NT2/D1 (cell line): ENCODE data around the gene DDX42.

Source experiments
- DNase-seq: peaks from one replicate; pipeline ENCODE4 v3.0.0-alpha.2; 2011; ENCODE audit warnings: low read depth, low spot score
- H3K27me3 ChIP-seq: 2 replicates; pipeline ENCODE4 v1.6.0; 2011; ENCODE audit warnings: mild to moderate bottlenecking; ENCODE audit not compliant: insufficient read length, insufficient read depth
- H3K36me3 ChIP-seq: 2 replicates; pipeline ENCODE4 v1.6.1; 2011; ENCODE audit warnings: mild to moderate bottlenecking, low read length, mixed read lengths; ENCODE audit not compliant: insufficient read depth, insufficient read length
- H3K4me1 ChIP-seq: 2 replicates; pipeline ENCODE4 v1.5.1; 2011; ENCODE audit not compliant: insufficient read depth, insufficient read length
- H3K4me3 ChIP-seq: 2 replicates; pipeline ENCODE4 v1.5.1; 2011; ENCODE audit warnings: low read depth; ENCODE audit not compliant: insufficient read length
- H3K9ac ChIP-seq: 2 replicates; pipeline ENCODE4 v1.6.0; 2011; ENCODE audit warnings: low read depth; ENCODE audit not compliant: insufficient read length
- H3K9me3 ChIP-seq: 2 replicates; pipeline ENCODE4 v1.5.1; 2011; ENCODE audit warnings: mild to moderate bottlenecking, low read length; ENCODE audit not compliant: insufficient read depth
- SUZ12 ChIP-seq: IDR thresholded peaks from 2 replicates; pipeline ENCODE4 v1.6.1; 2011; ENCODE audit not compliant: insufficient read length, insufficient read depth; ENCODE audit errors: extremely low read depth
- YY1 ChIP-seq: IDR thresholded peaks from 2 replicates; pipeline ENCODE4 v1.6.1; 2011; ENCODE audit not compliant: insufficient read length, insufficient read depth
- ZNF274 ChIP-seq: IDR thresholded peaks from 2 replicates; pipeline ENCODE4 v1.6.1; 2011; ENCODE audit warnings: mild to moderate bottlenecking, low read depth, low read length

The DDX42 gene

DNA sequence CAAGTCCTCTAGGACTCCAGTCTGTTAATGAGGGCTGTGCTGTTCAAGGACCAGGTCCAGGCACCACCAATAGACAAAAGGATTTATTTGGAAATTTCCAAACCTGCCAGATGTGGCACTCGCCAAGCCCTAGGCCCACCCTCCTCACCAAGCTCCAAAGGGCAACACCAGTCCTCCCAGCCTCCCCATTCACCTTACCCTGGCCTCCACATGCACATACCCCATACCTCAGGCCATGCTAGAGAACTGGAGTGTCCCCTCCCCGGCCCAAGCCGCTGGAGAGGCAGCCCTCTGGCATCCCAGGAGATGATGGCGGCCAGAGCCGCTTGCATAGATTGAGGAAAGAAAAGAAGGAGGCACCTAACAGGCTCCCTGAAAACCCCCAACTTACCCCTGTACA, 58.0 kb downstream of the DDX42 start:
- no peak for DNase-seq
- Histone ChIP-seq H3K36me3 (peaks cover 92% of the 10 kb centered on the region), H3K4me1 (peaks cover 6% of the 10 kb centered on the region), H3K9ac (no peak overlapping the region), H3K4me3 (no peak overlapping the region), H3K27me3 (no peaks in the 10 kb centered on the region), H3K9me3 (no peaks in the 10 kb centered on the region)
- TF ChIP-seq YY1 (no peak), SUZ12 (no peak), ZNF274 (no peak)

DNA sequence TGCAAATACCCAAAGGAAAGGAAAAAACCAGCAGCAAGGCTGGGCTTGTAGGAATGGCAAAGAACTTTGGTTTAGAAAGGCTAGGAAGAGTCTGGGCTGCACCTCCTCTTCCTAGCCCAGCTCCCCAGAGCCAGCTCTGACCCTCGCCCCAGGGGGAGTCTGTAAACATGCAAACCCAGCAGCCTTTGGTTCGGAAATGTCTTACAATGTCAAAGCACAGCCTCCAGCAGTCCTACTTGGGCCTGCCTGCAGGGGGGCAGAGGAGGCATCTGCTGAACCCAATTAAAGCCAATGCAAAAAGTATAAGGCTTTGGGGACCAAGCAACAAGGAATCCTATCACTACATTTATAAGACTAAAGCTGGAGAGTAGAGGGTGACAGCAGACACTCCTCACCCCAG, 58.5 kb downstream of the DDX42 start:
- no peaks in the 10 kb centered on the region for H3K9me3 ChIP-seq
- no peak overlapping the region for H3K4me3 ChIP-seq
- H3K9ac ChIP-seq, result no peak overlapping the region
- TF ChIP-seq SUZ12, result no peak
- TF ChIP-seq YY1, result no peak
- TF ChIP-seq ZNF274, result no peak
- H3K4me1 ChIP-seq, result peaks cover 6% of the 10 kb centered on the region
- DNase-seq, result no peak
- no peaks in the 10 kb centered on the region for H3K27me3 ChIP-seq
- peaks cover 96% of the 10 kb centered on the region for H3K36me3 ChIP-seq

DNA sequence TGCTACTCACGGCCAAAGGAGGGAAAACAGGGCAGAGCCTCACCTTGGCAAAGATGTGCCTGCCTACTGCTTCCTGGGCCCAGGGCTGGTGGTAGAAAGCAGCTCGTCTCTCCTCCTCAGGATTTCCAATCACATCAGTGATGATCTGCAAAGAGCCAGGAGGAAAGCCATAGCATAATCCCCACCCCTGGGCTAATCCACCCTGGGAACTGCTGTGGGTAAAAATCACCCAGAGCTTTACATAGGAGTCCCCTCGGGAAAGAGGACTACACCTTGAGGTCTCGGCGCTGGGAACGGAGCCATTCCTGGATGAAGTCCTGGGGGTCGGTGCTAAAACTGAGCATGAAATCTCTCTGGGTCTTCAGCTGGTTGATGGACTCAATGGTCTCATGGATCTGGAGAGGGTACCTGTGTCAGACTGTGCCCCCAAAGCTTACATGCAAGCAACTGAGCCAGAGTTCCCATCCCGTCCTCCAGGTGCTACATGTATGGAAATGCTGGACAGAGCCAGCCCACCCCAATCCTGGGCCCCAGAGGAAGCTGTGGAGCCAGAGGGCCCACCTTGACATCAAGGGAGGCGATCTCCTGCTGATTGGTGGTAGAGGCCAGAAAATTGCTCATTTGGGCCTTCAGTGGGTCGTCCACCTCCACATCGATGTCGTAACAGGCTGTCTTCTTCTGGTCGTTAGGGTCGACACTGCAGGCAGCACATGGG, 59.2 kb downstream of the DDX42 start:
- no peak overlapping the region for H3K4me3 ChIP-seq
- H3K9ac ChIP-seq, result no peak overlapping the region
- peaks cover 10% of the 10 kb centered on the region for H3K4me1 ChIP-seq
- no peak for DNase-seq
- TF ChIP-seq ZNF274 (no peak), SUZ12 (no peak), YY1 (no peak)
- H3K36me3 ChIP-seq, result peaks cover 99% of the 10 kb centered on the region
- H3K9me3 ChIP-seq, result no peaks in the 10 kb centered on the region
- H3K27me3 ChIP-seq, result no peaks in the 10 kb centered on the region

DNA sequence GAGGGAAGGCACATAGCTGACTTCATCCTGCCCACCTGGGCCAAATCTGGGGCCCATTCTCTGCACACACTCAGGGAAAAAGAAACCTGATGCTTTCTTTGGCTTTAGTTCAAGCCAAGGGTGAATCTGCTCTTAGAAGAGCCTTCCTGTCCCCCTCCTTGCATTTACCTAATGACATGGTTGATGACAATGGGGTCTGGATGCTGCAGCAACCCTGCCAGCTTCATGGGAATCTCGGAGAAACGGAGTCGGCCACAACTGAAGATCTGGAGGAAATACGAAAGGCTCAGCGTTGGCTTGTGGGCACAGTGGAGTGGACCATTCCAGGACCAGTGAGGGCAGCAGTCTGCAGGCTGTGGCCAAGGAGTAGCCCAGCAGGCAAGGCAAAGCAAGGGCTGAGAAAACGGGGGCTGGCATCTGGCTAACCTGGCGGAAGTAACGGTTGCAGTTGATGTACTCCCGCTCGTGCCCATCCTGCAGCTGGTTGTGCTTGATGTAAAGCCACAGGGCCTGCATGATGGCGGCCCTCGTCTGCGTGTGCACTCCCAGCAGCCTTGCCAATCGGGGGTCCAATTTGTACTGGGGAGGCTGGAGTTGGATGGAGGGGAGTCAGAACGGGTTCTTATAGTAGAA, 59.9 kb downstream of the DDX42 start:
- peaks cover 16% of the 10 kb centered on the region for H3K4me1 ChIP-seq
- H3K4me3 ChIP-seq, result no peak overlapping the region
- H3K27me3 ChIP-seq, result no peaks in the 10 kb centered on the region
- DNase-seq, result no peak
- no peaks in the 10 kb centered on the region for H3K9me3 ChIP-seq
- TF ChIP-seq ZNF274 (no peak), YY1 (no peak), SUZ12 (no peak)
- H3K36me3 ChIP-seq, result peaks cover 96% of the 10 kb centered on the region
- no peak overlapping the region for H3K9ac ChIP-seq

DNA sequence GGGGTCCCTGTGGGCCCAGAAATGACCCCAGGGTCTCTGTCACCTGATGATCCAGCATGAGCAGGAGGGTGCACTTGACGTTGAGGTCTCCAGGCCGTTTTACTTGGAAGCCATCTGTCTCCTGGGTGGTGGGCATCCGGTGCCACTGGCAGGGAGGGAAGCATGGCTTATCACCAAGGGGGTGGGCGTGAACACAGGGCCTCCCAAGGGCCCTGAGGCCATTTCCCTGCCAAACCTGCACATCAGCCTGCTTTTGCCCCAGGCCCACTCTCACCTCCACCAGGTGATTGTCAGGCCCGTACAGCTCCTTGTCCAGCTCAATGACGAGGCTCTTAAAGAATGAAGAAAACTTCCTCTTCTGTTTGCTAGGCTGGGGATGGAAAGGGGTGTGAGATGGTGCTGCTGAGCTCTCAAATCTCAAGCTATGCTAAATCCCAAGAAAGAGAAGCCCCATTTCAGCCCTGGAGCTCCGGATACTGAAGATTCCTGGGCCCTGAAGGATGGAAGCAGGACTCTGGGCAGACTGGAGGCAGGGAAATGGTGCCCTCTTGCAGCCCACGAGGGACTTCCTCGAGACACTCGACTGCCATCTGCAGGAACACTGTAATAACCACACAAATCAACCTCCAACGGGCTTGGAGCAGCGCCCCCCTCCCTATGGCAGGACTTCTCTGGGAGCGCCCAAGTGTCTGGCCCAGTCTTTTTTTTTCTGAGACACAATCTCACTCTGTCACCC, 60.6 kb downstream of the DDX42 start:
- H3K36me3 ChIP-seq, result peaks cover 89% of the 10 kb centered on the region
- DNase-seq, result no peak
- TF ChIP-seq YY1, result no peak
- no peak for TF ChIP-seq SUZ12
- TF ChIP-seq ZNF274, result no peak

DNA sequence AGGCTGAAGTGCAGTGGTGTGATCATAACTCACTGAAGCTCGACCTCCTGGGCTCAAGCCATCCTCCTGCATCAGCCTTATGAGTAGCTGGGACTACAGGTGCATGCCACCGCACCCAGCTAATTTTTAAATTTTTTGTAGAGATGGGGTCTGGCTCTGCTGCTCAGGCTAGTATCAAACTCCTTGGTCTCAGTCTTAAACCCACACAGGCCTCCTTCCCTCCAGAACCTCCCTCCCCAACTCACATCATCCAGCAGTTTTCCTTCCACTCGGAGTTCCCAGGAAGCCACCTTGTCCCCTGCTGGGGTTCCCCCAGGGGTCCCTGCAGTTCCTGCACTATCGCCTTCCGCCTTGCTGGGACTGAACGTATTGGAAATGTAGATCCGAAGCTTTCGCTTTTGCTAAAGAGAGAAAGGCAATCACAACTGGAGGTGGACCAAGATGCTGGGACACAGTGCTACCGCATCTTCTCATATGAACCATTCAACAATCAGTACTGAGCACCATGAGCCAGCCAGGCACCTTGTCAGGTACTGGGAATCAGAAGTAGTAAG, 61.3 kb downstream of the DDX42 start:
- no peaks in the 10 kb centered on the region for H3K9me3 ChIP-seq
- peaks cover 16% of the 10 kb centered on the region for H3K4me1 ChIP-seq
- DNase-seq, result no peak
- H3K4me3 ChIP-seq, result no peak overlapping the region
- H3K27me3 ChIP-seq, result no peaks in the 10 kb centered on the region
- H3K9ac ChIP-seq, result no peak overlapping the region
- TF ChIP-seq SUZ12 (no peak), ZNF274 (no peak), YY1 (no peak)
- H3K36me3 ChIP-seq, result peaks cover 82% of the 10 kb centered on the region

More for the DNA sequence above, 60.6 kb downstream of the DDX42 start:
- no peak overlapping the region for H3K9ac ChIP-seq
- H3K27me3 ChIP-seq, result no peaks in the 10 kb centered on the region
- peaks cover 16% of the 10 kb centered on the region for H3K4me1 ChIP-seq
- H3K4me3 ChIP-seq, result no peak overlapping the region
- no peaks in the 10 kb centered on the region for H3K9me3 ChIP-seq

DNA sequence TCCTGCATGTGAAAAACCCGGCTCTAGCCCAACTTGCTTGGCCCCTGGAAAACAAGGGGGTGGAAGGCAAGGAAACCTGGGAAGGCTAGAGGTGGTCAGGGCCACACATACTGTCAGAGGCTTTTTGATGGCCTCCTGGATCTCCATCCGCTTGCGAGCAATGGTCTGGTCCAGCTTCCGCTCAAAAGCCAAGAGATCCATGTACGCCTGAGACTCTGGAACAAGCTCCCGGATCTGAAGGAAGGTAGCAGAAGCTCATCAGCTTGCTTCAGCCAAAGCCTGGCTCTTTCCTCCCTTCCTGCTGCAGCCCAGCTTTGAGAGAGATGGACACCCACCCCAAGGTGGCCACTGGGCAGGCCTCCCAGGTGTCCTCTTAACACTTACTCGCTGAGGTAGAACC, 62.8 kb downstream of the DDX42 start:
- H3K36me3 ChIP-seq, result peaks cover 69% of the 10 kb centered on the region
- H3K9me3 ChIP-seq, result no peaks in the 10 kb centered on the region
- no peak overlapping the region for H3K9ac ChIP-seq
- H3K27me3 ChIP-seq, result no peaks in the 10 kb centered on the region
- H3K4me1 ChIP-seq, result peaks cover 24% of the 10 kb centered on the region
- TF ChIP-seq YY1 (no peak), SUZ12 (no peak), ZNF274 (no peak)
- DNase-seq, result no peak
- no peak overlapping the region for H3K4me3 ChIP-seq
